HCT116 (cell line): Measurements from ENCODE around the gene ANTXR2. TPM values are rescaled to one million over a fixed set of nuclear protein-coding genes. Genes with fewer than 3 reads are reported as not detected.

Experiments used
- ATAC-seq: fragments of 200-7000 bp; cut with Tn5 transposase; 2 replicates; pipeline ENCODE4 v1.9.1; 2020; ENCODE audit warnings: mild to moderate bottlenecking, moderate library complexity
- BruUV-seq: library from RNA; stranded (reverse); fragments of 400-500 nt; replicated peaks from 2 replicates; lab custom pipeline; 2021; lab: Mats Ljungman, UMichigan
- CTCF ChIA-PET: fragments of 300-600 bp; sonication (Branson Sonifier 250); formaldehyde crosslinking; loops from one replicate; lab custom pipeline; 2021; ENCODE audit warnings: antibody characterized with exemption; lab: Charles Lee
- POLR2A ChIA-PET: fragments of 300-600, 350-600 bp; sonication (Branson Sonifier 250); formaldehyde crosslinking; loops from one replicate; lab custom pipeline; 2021; ENCODE audit warnings: antibody characterized with exemption; lab: Charles Lee
- RAD21 ChIA-PET, 2 experiments: fragments of 300-600 bp; sonication (Branson Sonifier 250); formaldehyde crosslinking; loops; one replicate each; lab custom pipeline; 2023; ENCODE audit warnings: low total read pairs in 2 of 2; ENCODE audit not compliant: uncharacterized antibody in 2 of 2, unreplicated experiment in 2 of 2, low non-redundant PET in 1 of 2; lab: Charles Lee
- DNase-seq: peaks from one replicate; pipeline ENCODE4 v3.0.0-alpha.2; 2010; ENCODE audit warnings: low read depth, low spot score
- H2AFZ ChIP-seq: fragments of 200-600 bp; shearing (Covaris generic), sonication (generic); 2 replicates; pipeline ENCODE4 v1.6.1; 2017; ENCODE audit warnings: low read depth, mixed run types, mixed read lengths, antibody characterized with exemption, low read length; ENCODE audit not compliant: poor library complexity, severe bottlenecking
- H3K27ac ChIP-seq: 2 replicates; pipeline ENCODE4 v1.5.1; 2012; ENCODE audit warnings: low read depth, low read length
- H3K27me3 ChIP-seq: fragments of 200-600 bp; sonication (generic); 2 replicates; pipeline ENCODE4 v1.6.1; 2016; ENCODE audit warnings: mixed run types, low read length, mixed read lengths; ENCODE audit not compliant: insufficient read depth
- H3K36me3 ChIP-seq, 2 experiments: fragments of 200-500 bp in 1 of 2; fragments of 200-600 bp in 1 of 2; sonication (Bioruptor generic) in 1 of 2; sonication (generic) in 1 of 2; 2 replicates each; pipeline versions ENCODE4 v1.5.1 to v1.6.1; 2014 to 2016; ENCODE audit warnings: low read length in 2 of 2, inconsistent platforms in 1 of 2, mixed read lengths in 1 of 2, mixed run types in 1 of 2; ENCODE audit not compliant: insufficient read depth in 2 of 2, control insufficient read depth in 1 of 2
- H3K4me1 ChIP-seq, 2 experiments: fragments of 200-600 bp in 1 of 2; sonication (generic) in 1 of 2; 2 replicates each; pipeline versions ENCODE4 v1.5.1 to v1.6.1; 2012 to 2017; ENCODE audit warnings: low read length in 2 of 2, inconsistent platforms in 1 of 2, mild to moderate bottlenecking in 1 of 2, mixed read lengths in 1 of 2, mixed run types in 1 of 2, moderate library complexity in 1 of 2; ENCODE audit not compliant: insufficient read depth in 2 of 2, control insufficient read depth in 1 of 2
- H3K4me2 ChIP-seq: fragments of 200-600 bp; sonication (generic); 2 replicates; pipeline ENCODE4 v1.6.1; 2017; ENCODE audit warnings: mixed run types, low read length, mixed read lengths
- H3K4me3 ChIP-seq, 2 experiments: fragments of 200-600 bp in 1 of 2; sonication (generic) in 1 of 2; replicated peaks in 1 of 2; 2 replicates each; pipeline ENCODE4 v1.5.1; 2011 to 2016; ENCODE audit warnings: low read length in 2 of 2, control low read depth in 1 of 2, low read depth in 1 of 2, mild to moderate bottlenecking in 1 of 2, mixed read lengths in 1 of 2, mixed run types in 1 of 2
- H3K79me2 ChIP-seq: fragments of 200-600 bp; sonication (generic); 2 replicates; pipeline ENCODE4 v1.6.1; 2017; ENCODE audit warnings: mild to moderate bottlenecking, mixed run types, low read length, moderate library complexity, mixed read lengths; ENCODE audit not compliant: insufficient read depth
- H3K9ac ChIP-seq: fragments of 200-600 bp; sonication (generic); 2 replicates; pipeline ENCODE4 v1.6.1; 2016; ENCODE audit warnings: low read length, mixed read lengths
- H3K9me2 ChIP-seq: fragments of 200-600 bp; sonication (generic), shearing (Covaris generic); 2 replicates; pipeline ENCODE4 v1.6.1; 2017; ENCODE audit warnings: mixed run types, mild to moderate bottlenecking, moderate library complexity; ENCODE audit not compliant: insufficient read depth
- H3K9me3 ChIP-seq, 2 experiments: fragments of 200-500 bp in 1 of 2; fragments of 200-600 bp in 1 of 2; sonication (Bioruptor generic) in 1 of 2; sonication (generic) in 1 of 2; 2 replicates each; pipeline ENCODE4 v1.6.1; 2014 to 2017; ENCODE audit warnings: low read length in 2 of 2, mixed read lengths in 2 of 2, inconsistent platforms in 1 of 2, low read depth in 1 of 2, mild to moderate bottlenecking in 1 of 2, mixed run types in 1 of 2, moderate library complexity in 1 of 2; ENCODE audit not compliant: control insufficient read depth in 1 of 2, insufficient read depth in 1 of 2
- H4K20me1 ChIP-seq: fragments of 200-600 bp; sonication (generic), shearing (Covaris generic); 2 replicates; pipeline ENCODE4 v1.6.1; 2017; ENCODE audit warnings: mixed run types, mild to moderate bottlenecking, moderate library complexity; ENCODE audit not compliant: insufficient read depth
- ATF3 ChIP-seq: IDR thresholded peaks from 2 replicates; pipeline ENCODE4 v1.6.1; 2012
- CBX3 ChIP-seq: IDR thresholded peaks from 2 replicates; pipeline ENCODE4 v1.6.1; 2012; ENCODE audit warnings: low read depth
- CEBPB ChIP-seq: IDR thresholded peaks from 2 replicates; pipeline ENCODE4 v1.6.1; 2012; ENCODE audit warnings: low read depth
- EGR1 ChIP-seq: IDR thresholded peaks from 2 replicates; pipeline ENCODE4 v1.6.1; 2012; ENCODE audit warnings: low read depth
- ELF1 ChIP-seq: IDR thresholded peaks from 2 replicates; pipeline ENCODE4 v1.6.1; 2012; ENCODE audit warnings: low read depth, borderline replicate concordance
- EZH2 ChIP-seq: fragments of 200-600 bp; sonication (generic); IDR thresholded peaks from 2 replicates; pipeline ENCODE4 v1.6.1; 2017; ENCODE audit warnings: antibody characterized with exemption, mixed run types
- FOSL1 ChIP-seq: IDR thresholded peaks from 2 replicates; pipeline ENCODE4 v1.6.1; 2012; ENCODE audit warnings: low read depth
- POLR2A ChIP-seq: IDR thresholded peaks from 2 replicates; pipeline ENCODE4 v1.7.0; 2011; ENCODE audit warnings: borderline replicate concordance; ENCODE audit not compliant: insufficient read depth, insufficient read length; ENCODE audit errors: extremely low read depth
- POLR2AphosphoS5 ChIP-seq: IDR thresholded peaks from 2 replicates; pipeline ENCODE4 v1.6.1; 2011; ENCODE audit warnings: mild to moderate bottlenecking, low read depth, low read length, moderate library complexity
- RAD21 ChIP-seq: IDR thresholded peaks from 2 replicates; pipeline ENCODE4 v1.6.1; 2012; ENCODE audit warnings: low read depth, mild to moderate bottlenecking
- SIN3A ChIP-seq: IDR thresholded peaks from 2 replicates; pipeline ENCODE4 v1.6.1; 2012; ENCODE audit warnings: low read depth
- SP1 ChIP-seq: IDR thresholded peaks from 2 replicates; pipeline ENCODE4 v1.6.1; 2012; ENCODE audit warnings: low read depth
- TCF7L2 ChIP-seq: IDR thresholded peaks from 2 replicates; pipeline ENCODE4 v1.7.0; 2011; ENCODE audit warnings: borderline replicate concordance, inconsistent platforms; ENCODE audit not compliant: insufficient read depth, insufficient read length; ENCODE audit errors: extremely low read depth
- ZBTB33 ChIP-seq: IDR thresholded peaks from 2 replicates; pipeline ENCODE4 v1.6.1; 2011; ENCODE audit warnings: mild to moderate bottlenecking, low read length, moderate library complexity; ENCODE audit not compliant: insufficient replicate concordance; ENCODE audit errors: extremely low read depth
- ZFX ChIP-seq: fragments of 450-650 bp; IDR thresholded peaks from 2 replicates; pipeline ENCODE4 v1.6.1; 2017
- intact Hi-C: fragments of 100-400 bp; cut with micrococcal nuclease; formaldehyde crosslinking; loops from 2 replicates; pipeline ENCODE4 v1.10.0; 2022
- total RNA-seq: library from RNA; stranded (reverse); gene quantifications from one replicate; pipeline ENCODE4 v1.2.1, GENCODE V29; 2021; ENCODE audit not compliant: unreplicated experiment

The ANTXR2 gene
- total RNA-seq, 1 experiment from 2014 or later = 6.3 TPM

- ATAC-seq (no peak), DNase-seq (no peak)
- ChIA-PET CTCF (no interaction called here), RAD21 (no interaction called here), POLR2A (no interaction called here)
- Histone ChIP-seq H3K9me3 (no peaks in the 10 kb centered on the region), H3K36me3 (no peaks in the 10 kb centered on the region), H3K9me2 (no peaks in the 10 kb centered on the region), H3K4me1 (no peaks in the 10 kb centered on the region), H3K79me2 (no peaks in the 10 kb centered on the region), H3K9ac (no peak overlapping the region), H3K4me2 (no peak overlapping the region), H3K27me3 (no peaks in the 10 kb centered on the region), H3K4me3 (no peak overlapping the region), H3K27ac (no peak overlapping the region), H2AFZ (no peak overlapping the region), H4K20me1 (no peaks in the 10 kb centered on the region)
- TF ChIP-seq ZFX = no peak
- TF ChIP-seq POLR2A = no peak
- TF ChIP-seq TCF7L2 = no peak
- TF ChIP-seq SIN3A = no peak
- TF ChIP-seq EZH2 = no peak
- TF ChIP-seq POLR2AphosphoS5 = no peak
- no peak for TF ChIP-seq ELF1
- no peak for TF ChIP-seq CBX3
- no peak for TF ChIP-seq RAD21
- TF ChIP-seq SP1 = no peak
- no peak for TF ChIP-seq FOSL1
- no peak for TF ChIP-seq CEBPB
- no peak for TF ChIP-seq ATF3
- no peak for TF ChIP-seq EGR1
- no peak for TF ChIP-seq ZBTB33
- no TSS peak for BruUV-seq
- intact Hi-C loops = no loop called here
These were observed 152.7 kb downstream of the ANTXR2 start for GRCh38 chr4:79920163-79920853.
